ENCODE measurements around the gene CDCA8.
"Not testable (repeated sequence)": the region's sequence is repeated elsewhere in the genome, so short reads cannot be mapped to it uniquely, and the experiment has no call there.

Gene CDCA8

DNA sequence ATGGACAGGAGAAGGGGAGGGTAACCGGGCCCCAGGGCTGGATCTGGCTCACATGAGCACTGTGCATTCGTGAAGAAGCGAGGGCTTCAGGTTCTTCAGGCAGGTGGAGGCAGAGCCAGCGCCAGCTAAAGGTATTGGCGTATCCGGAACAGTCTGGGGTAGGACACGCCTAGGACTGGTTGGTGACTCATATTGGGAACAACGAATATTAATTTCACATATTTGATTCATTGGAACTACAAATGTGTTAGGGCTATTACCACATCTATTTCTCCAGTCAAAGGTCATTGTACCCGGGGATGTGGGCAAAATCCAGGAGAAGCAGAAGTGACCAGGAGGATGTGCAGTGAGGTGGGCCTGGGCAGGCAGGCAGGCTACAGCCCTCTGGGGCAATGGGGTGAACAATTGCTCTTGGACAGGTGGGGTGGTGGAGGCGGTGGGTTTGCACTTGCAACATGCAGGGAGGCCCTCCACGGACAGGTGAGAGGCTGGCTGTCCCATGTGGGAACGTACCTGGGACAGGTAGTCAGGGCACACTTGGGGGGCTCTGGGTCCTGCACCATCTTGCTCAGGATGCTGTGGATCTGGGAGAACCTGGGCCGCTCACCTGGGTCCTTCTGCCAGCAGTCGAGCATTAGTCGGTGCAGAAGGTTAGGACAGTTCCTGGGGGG is 26.7 kb downstream of the CDCA8 start:
- no peak for DNase-seq

- no peak for DNase-seq
Measured at GRCh38 chr1:37719572-37720195, 27.4 kb downstream of the CDCA8 start.

- no peak for DNase-seq
Measured at GRCh38 chr1:37720231-37721130, 28.2 kb downstream of the CDCA8 start.

DNA sequence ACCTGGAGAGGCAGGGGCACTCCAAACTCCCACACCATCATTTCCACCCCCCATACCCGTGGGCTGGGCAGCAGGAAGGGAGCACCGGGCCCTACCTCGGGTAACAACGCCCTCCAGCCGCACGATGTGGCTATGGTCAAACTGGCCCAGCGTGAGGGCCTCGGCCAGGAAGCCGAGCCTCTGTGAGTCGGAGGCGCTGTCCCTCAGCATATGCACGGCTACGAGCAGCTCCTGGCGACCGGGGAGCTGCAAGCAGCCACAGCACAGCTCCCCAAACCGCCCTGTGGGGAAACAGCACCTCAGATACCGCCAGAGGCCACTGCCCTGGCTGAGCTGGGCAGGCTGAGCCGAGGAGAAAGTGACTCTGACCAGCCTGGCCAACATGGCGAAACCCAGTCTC is 29.2 kb downstream of the CDCA8 start:
- DNase-seq = no peak

- DNase-seq = no peak
Measured at GRCh38 chr1:37722181-37723071, 30.1 kb downstream of the CDCA8 start.

- no peak for DNase-seq
Measured at GRCh38 chr1:37723072-37723389, 30.7 kb downstream of the CDCA8 start.

- no peak for DNase-seq
Measured at GRCh38 chr1:37723390-37724078, 31.2 kb downstream of the CDCA8 start.

GRCh38 chr1:37724575-37724974 is 32.3 kb downstream of the CDCA8 start:
- DNase-seq = no peak

- no peak for DNase-seq
Measured at GRCh38 chr1:37725851-37726613, 33.7 kb downstream of the CDCA8 start.

DNA sequence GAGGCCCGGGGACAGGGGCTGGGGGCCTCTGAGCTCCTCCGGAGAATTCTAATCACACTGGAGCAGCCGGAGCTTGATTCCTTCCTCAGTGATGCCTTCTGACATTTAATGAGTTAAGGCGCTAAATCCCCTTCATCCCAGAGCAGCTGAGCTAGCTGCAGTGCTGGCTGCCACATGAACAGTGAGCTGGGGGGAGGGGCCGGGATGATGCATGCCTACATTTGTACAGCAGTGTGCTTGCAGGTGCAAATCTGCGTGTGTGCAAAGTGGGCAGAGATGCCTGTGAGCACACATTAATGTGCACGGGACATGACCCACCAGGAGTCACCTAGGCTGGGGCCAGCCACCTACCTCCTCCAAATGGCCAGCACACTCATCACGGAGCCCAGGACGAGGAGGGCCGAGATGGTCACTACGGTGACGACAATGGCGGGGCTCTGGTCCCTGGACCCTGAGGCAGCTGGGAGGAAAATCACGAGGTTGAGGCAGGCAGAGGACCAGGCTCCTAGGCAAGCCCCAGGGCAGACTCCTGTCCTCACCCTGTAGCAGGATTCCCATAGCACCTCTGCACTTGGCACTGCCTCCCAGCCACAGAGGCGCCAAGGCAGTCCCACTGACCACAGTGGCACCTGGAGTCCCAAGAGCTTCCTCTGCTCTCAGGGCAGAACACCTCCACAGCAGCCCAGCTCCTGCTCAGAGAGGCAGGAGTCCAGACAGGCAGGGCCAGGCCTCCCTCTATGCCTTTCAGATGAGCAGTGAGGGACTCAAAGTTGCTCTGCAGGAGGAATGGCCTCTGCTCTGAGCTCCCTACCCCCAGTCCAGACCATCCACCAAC is 34.7 kb downstream of the CDCA8 start:
- no peak for DNase-seq

DNA sequence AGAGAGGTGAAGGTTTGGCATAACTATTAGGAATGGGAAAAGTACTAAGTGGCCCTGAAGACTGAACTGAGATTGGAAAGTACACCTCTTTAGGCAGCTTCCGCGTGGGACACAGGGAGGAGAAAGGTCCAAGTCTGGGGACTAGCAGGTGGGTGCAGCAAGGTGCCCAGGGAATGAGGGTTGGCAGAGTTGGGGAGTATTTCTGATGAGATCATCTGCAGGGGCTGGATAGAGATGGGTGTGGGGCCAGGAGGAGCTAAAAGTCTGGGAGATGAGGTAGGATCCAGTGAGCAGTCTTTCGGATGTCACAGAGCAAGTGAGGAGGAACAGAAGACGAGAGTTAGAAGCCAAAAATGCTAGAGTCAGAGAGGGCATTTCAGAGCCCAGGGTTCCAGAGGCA is 36.1 kb downstream of the CDCA8 start:
- DNase-seq = no peak

DNA sequence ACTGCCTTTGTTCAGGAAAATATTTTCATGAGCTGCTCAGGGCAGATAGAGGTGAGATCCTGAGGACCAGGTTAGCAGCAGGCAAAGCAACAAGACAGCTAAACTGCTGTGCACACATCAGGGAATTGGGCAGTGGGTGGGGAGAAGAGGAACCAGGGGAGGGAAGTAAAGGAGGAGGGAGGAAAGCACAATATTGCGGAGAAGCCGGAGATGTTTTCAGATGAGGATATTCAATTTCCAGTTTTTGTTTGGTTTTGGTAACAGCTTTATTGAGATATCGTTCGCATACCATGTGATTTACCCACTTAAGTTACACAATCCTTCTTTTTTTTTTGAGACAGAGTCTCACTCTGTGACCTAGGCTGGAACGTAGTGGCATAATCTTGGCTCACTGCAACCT is 38.1 kb downstream of the CDCA8 start:
- no peak for DNase-seq

DNA sequence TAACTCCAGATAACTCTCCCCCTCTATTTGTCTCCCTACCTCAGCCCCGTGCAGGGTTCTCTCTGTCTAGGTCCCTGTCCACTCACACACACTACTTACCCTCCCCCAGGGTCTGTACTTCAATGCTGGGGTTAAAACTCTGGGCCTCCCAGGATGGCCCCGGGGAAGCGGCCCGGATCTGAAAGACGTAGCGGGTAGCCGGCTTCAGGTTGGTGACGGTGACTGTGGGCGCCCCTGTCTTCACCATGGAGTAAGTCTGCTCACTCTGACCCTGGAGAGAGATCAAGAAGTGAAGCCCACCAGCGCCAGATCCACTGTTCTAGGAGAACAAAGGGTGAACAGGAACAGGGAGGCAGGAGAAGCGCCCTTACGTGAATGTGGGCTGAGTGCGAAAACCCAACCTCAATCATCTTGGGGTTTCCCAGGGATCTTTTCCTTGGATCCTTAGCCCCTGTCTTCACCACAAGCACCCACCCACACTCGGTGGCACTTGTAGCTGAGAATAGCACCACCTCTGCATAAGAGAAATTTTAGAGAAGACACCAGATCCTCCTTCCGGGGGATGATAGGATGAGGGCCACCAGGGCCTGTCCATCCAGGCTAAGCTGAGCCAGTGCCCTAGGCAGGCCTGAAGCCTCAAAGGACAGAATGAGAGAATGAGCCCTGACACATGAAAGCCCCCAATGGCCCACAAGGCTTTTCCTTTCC is 39.1 kb downstream of the CDCA8 start:
- no peak for DNase-seq

- DNase-seq = no peak
Measured at GRCh38 chr1:37732111-37732780, 39.9 kb downstream of the CDCA8 start.

GRCh38 chr1:37734629-37735591 is 42.6 kb downstream of the CDCA8 start:
- DNase-seq = no peak

- not testable (repeated sequence) for DNase-seq
Measured at GRCh38 chr1:37737975-37738374, 45.7 kb downstream of the CDCA8 start.

DNA sequence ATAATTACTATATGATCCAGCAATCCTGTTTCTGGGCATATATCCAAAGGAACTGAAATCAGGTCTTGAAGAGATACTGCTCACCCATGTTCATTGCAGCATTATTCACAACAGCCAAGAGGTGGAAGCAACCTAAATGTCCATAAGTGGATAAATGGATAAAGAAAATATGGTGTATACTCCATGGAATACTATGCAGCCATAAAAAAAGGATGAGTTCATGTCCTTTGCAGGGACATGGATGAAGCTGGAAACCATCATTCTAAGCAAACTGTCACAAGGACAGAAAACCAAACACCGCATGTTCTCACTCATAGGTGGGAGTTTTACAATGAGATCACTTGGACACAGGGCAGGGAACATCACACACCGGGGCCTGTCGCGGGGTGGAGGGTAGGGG is 46.3 kb downstream of the CDCA8 start:
- not testable (repeated sequence) for DNase-seq

DNA sequence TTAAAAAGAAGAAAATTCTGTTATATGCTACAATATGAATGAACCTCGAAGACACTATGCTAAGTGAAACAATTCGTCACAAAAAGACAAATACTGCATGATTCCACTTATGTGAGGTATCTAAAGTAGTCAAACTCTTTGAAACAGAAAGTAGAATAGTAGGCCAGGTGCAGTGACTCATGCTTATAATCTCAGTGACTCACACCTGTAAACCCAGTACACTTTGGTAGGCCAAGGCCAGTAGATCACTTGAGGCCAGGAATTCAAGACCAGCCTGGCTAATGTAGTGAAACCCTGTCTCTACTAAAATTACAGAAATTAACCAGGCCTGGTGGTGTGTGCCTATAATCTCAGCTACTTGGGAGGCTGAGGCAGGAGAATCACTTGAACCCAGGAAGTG is 46.9 kb downstream of the CDCA8 start:
- no peak for DNase-seq
